Mucosa of descending colon (tissue), 3 donors: Measurements from ENCODE around the gene RBBP8NL. TPM values are rescaled to one million over a fixed set of nuclear protein-coding genes. Genes with fewer than 3 reads are reported as not detected.

Experiments
- ATAC-seq: fragments of 200-7000 bp; cut with Tn5 transposase; one replicate; pipeline ENCODE4 v1.9.1; 2020; ENCODE audit warnings: mild to moderate bottlenecking, moderate library complexity
- DNase-seq, 3 donors: peaks; one replicate each; pipeline ENCODE4 v3.0.0-alpha.2; 2020
- H3K36me3 ChIP-seq: fragments of 200-600 bp; one replicate; pipeline ENCODE4 v1.8.0; 2021; ENCODE audit warnings: low read depth, mild to moderate bottlenecking
- H3K4me1 ChIP-seq: fragments of 200-600 bp; one replicate; pipeline ENCODE4 v1.8.0; 2021; ENCODE audit warnings: low read depth, mild to moderate bottlenecking
- H3K4me3 ChIP-seq: fragments of 200-600 bp; one replicate; pipeline ENCODE4 v1.8.0; 2021; ENCODE audit warnings: mild to moderate bottlenecking
- H3K9me3 ChIP-seq: fragments of 200-600 bp; one replicate; pipeline ENCODE4 v1.8.0; 2021; ENCODE audit warnings: mild to moderate bottlenecking
- CTCF ChIP-seq: fragments of 200-600 bp; IDR thresholded peaks from one replicate; pipeline ENCODE4 v1.8.0; 2022; ENCODE audit warnings: antibody characterized with exemption, mild to moderate bottlenecking
- intact Hi-C, 2 donors: fragments of 100-400 bp; cut with DNase I in 1 of 2; cut with micrococcal nuclease in 1 of 2; formaldehyde crosslinking; loops; one replicate each; pipeline versions ENCODE4 v1.11.0 to v1.11.1; 2022; cut with DNase I, micrococcal nuclease
- total RNA-seq, 3 donors: library from RNA; stranded (reverse); fragmentation: NEBNext Ultra II Directional in 2 of 3; extraction: Animal tissue kit (Norgen Biotek cat#: 25700) in 2 of 3; gene quantifications; one replicate each; pipeline versions ENCODE4 v1.2.1 to v1.2.4, GENCODE V29; 2021 to 2023
- donor health status: DM: no; HTN: no; CAD: no; lungs with moderate emphysema.
- donor health status: DM: no; HTN: no; CAD: no.
- donor health status: DM: no; HTN: yes; CAD: no.

RBBP8NL gene
- total RNA-seq, 3 donors from 2014 or later: 2.3 to 7.0 (median 5.1) TPM

- TF ChIP-seq CTCF: no peak
- DNase-seq (no peak), ATAC-seq (no peak)
- intact Hi-C loops: no loop called here
- Histone ChIP-seq H3K4me3 (no peak overlapping the region), H3K4me1 (no peaks in the 10 kb centered on the region), H3K36me3 (no peaks in the 10 kb centered on the region), H3K9me3 (no peaks in the 10 kb centered on the region)
Observed at GRCh38 chr20:62459488-62459887, 32.1 kb upstream of the RBBP8NL start.

GRCh38 chr20:62458275-62459251 is 31.2 kb upstream of the RBBP8NL start:
- DNase-seq (no peak), ATAC-seq (no peak)
- no peak overlapping the region for H3K4me3 ChIP-seq

GRCh38 chr20:62457831-62458230 is 30.5 kb upstream of the RBBP8NL start:
- no peak for TF ChIP-seq CTCF
- Histone ChIP-seq H3K36me3 (no peaks in the 10 kb centered on the region), H3K4me3 (no peak overlapping the region), H3K9me3 (no peaks in the 10 kb centered on the region), H3K4me1 (no peaks in the 10 kb centered on the region)
- no peak for DNase-seq
- ATAC-seq: no peak
- intact Hi-C loops: no loop called here

More at GRCh38 chr20:62458275-62459251, 31.2 kb upstream of the RBBP8NL start:
- intact Hi-C loops: no loop called here
- Histone ChIP-seq H3K36me3 (no peaks in the 10 kb centered on the region), H3K4me1 (no peaks in the 10 kb centered on the region), H3K9me3 (no peaks in the 10 kb centered on the region)
- no peak for TF ChIP-seq CTCF

- no peak for ATAC-seq
- no peak overlapping the region for H3K4me3 ChIP-seq
- no peaks in the 10 kb centered on the region for H3K9me3 ChIP-seq
- no peak for TF ChIP-seq CTCF
- intact Hi-C loops: no loop called here
- no peaks in the 10 kb centered on the region for H3K36me3 ChIP-seq
- DNase-seq: no peak
- no peaks in the 10 kb centered on the region for H3K4me1 ChIP-seq
Observed at GRCh38 chr20:62457098-62457497, 29.8 kb upstream of the RBBP8NL start.

GRCh38 chr20:62455929-62456328 is 28.6 kb upstream of the RBBP8NL start:
- H3K9me3 ChIP-seq: no peaks in the 10 kb centered on the region
- no peak for ATAC-seq
- no peak for TF ChIP-seq CTCF
- intact Hi-C loops: no loop called here
- H3K36me3 ChIP-seq: no peaks in the 10 kb centered on the region
- no peaks in the 10 kb centered on the region for H3K4me1 ChIP-seq
- H3K4me3 ChIP-seq: no peak overlapping the region
- no peak for DNase-seq
